DOHH2 (cell line): Measurements from ENCODE around the gene ACAN.

Source experiments
- CTCF ChIP-seq: fragments of 200-600 bp; sonication (generic); IDR thresholded peaks from one replicate; pipeline ENCODE4 v1.5.1; 2014; ENCODE audit warnings: antibody characterized with exemption, mild to moderate bottlenecking, low read depth, low read length; ENCODE audit not compliant: poor library complexity, severe bottlenecking
- EZH2phosphoT487 ChIP-seq: fragments of 200-600 bp; sonication (generic); IDR thresholded peaks from 2 replicates; pipeline ENCODE4 v1.6.1; 2017; ENCODE audit warnings: borderline replicate concordance, mild to moderate bottlenecking, antibody characterized with exemption, low read length, moderate library complexity, mixed read lengths

- TF ChIP-seq CTCF, result no peak
- TF ChIP-seq EZH2phosphoT487, result no peak
Measured at GRCh38 chr15:88898736-88899135, 95.5 kb downstream of the ACAN start.
